ENCODE data around the gene NUAK2.
"Not testable (repeated sequence)": the region's sequence is repeated elsewhere in the genome, so short reads cannot be mapped to it uniquely, and the experiment has no call there.

Gene NUAK2

GRCh38 chr1:205321162-205321958 lies at the start of gene NUAK2:
TSS of gene NUAK2 (minus strand) at chr1:205321745. CDS start at chr1:205321628, 117 bp downstream.
- DNase-seq: peak; percentile 88 to 90

DNA sequence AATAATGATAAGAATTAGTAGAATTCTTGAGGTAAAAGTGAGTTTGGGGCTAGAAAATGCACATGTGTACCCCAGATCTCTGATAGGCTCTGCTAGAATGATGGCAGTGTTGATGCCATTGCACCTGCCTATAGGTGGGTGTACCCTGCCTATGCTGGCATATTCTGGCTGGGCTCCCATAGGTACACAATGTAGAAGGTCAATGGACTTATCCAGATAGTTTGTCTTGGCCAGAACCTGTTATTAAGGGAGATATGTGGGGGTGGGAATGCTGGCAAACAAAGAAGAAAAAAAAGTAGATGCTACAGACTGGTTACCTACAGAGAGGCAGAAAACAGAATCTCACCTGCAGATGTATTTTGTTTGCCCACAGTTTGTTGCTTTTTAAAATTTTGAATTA lies 49.2 kb upstream of the NUAK2 start:
- DNase-seq: no peak

DNA sequence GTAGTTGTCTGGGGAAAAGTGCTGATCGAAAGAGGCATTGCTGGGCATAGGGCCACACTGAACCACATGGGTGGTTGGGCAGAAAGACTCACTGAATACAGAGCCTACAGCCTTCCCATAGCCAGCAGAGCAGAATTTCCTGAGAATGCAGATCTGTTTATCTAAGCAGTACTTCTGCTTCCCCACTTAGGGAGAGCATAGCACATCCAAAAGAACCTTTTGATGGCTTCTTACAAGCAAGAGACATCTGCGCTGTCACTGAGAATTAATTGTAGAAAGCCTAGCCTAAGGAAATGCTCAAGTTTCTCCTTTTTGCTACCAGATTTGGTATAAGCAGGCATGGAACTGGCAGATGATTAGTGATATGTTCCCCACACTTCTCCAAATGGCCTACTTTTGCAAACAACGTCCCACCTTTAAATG lies 48.2 kb upstream of the NUAK2 start:
- DNase-seq: no peak

DNA sequence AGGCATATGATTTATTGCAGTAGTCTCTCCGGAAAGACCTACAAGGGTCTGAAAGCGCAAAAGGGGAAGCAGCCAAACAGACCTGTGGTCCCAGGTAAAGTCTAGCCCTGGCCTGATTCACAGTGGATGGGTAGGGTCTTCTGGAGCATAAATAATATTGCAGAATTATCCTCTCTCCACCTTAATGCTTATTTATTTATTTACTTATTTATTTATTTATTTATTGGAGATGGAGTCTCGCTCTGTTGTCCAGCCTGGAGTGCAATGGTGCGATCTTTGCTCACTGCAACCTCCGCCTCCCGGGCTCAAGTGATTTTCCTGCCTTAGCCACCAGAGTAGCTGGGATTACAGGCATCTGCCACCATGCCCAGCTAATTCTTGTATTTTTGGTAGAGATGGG lies 46.9 kb upstream of the NUAK2 start:
- no peak for DNase-seq

GRCh38 chr1:205365945-205366463 lies 44.5 kb upstream of the NUAK2 start:
- DNase-seq: no peak

- not testable (repeated sequence) for DNase-seq
These were observed 43.5 kb upstream of the NUAK2 start for GRCh38 chr1:205365086-205365485.

GRCh38 chr1:205360891-205361290 lies 39.3 kb upstream of the NUAK2 start:
- no peak for DNase-seq

DNA sequence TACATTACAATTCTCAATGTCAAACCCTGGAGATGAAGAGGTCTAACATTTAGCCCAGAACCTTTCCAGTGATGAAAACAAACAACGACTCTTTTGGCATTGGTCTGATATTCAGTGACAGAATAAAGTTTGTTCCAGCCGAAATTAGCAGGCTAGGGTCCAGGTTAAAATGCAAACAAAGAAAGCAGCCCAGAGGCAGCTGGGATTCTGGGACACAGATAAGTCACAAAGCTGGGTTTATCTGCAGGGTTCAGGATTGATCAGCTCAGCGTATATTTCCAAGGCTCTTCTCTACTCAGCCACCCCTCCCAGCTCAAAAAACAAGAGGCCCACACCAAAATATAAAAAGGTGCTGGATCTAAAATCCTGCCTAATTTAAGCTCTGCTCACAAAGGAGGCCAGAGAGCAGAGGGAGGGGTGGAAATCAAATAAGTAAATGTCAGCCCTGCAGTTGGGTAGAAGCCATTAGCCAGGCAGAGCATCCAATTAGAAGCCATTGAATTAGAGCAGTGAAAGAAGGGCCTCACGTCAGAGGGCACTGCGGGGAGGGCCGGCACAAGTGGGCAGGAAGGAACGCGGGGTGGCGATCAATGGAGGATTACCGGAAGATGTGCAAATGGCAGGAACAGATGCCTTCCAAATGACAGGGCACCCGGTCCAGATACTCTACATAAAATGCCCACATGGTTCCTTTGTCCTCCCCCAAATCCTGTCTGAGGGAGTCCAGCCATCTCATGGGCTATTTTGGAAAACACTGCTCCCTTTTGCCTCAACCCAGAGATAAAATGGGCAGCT lies 38.4 kb upstream of the NUAK2 start:
- no peak for DNase-seq

DNA sequence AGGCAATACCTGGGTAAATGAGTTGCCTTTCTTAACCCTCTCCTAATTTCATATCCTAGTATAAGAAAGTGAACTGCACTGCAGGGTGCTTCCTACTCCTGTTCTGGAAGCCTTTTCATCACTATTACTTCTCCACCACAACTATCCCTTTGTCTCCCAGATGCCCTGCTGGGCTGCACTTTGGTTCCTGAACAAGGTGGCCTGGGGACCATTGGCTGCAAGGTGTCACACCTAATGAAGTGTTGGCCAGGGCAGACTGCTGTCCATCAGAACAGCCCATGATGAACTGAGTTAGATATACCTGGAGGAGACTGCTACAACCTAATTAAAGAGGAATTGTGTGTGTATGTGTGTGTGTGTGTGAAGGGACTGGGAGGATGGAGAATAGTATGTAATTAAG lies 37.0 kb upstream of the NUAK2 start:
- DNase-seq: no peak

DNA sequence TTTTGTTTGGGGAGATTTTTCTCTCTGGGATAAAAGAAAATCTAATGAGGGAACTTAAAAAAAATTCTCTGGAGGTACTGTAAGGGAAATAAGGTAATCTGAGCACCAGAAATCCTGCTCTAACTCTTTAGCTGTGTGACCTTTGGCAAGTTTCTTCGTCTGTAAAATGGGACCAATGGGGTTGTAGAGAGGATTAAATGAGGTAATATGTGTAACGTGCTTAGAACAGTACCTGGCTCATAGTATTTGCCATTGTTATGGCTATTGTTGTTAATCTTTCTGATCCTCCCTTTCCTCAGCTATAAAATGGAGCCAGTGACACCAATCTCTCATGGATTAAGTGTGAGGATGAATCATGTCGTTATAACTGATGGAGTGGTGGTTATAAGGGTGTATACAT lies 36.0 kb upstream of the NUAK2 start:
- DNase-seq: no peak

DNA sequence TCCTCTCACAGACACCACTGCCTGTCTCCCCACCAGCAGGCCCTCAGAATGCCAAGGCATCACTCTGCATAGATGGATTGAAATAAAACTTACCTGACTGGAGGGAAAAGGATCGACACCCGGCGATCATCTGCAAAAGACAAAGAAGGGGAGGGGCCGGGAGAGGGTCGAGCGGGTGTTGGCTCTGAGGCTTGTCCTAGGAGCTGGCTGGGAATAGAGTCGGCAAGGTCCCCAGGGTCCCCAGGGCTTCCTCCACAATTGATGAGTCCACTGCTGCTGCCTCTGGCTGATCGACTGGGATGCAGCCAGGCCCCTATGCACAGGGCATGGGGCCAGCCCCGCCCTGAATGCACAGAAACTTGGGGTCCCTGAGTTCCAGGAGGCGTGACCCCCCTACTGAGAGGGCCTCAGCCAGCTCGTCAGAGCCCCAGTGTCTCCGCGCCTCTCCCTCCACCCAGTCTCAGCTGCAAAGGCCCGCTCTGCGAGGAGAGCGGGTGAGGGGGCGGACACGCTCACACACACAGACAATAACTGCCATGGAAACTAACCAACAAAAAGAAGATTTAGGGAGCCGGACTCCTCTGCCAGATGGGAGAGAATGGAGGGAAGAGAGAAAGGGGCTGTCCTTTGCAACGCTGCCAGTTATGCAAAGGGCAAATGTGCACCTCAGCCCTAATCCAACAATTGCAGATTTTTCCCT lies 35.0 kb upstream of the NUAK2 start, which contains the start of gene KLHDC8A:
TSS of gene KLHDC8A (minus strand) at position 483 of the 700 bp plus-strand sequence. CDS start 13,318 bp downstream, outside the sequence.
- DNase-seq: no peak

GRCh38 chr1:205355075-205355453 lies 33.5 kb upstream of the NUAK2 start:
- no peak for DNase-seq

GRCh38 chr1:205354259-205355074 lies 32.9 kb upstream of the NUAK2 start:
- peak; percentile 59 to 72 for DNase-seq

GRCh38 chr1:205353612-205354011 lies 32.1 kb upstream of the NUAK2 start:
- DNase-seq: no peak

DNA sequence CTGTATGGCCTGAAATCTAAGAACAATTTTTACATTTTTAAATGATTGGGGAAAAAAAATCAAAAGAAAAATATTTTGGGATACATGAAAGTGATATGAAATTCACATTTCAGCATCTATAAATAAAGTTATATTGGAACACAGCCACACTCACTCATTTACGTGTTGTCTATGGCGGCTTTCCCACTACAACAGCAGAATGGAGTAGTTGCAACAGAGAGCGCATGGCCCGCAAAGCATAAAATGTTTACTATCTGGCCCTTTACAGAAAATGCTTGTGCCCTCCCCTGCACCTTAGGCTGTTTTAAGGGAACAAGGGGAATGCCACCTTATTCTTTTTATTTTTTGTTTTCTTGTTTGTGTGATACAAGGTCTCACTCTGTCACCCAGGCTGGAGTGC lies 31.6 kb upstream of the NUAK2 start:
- DNase-seq: no peak

DNA sequence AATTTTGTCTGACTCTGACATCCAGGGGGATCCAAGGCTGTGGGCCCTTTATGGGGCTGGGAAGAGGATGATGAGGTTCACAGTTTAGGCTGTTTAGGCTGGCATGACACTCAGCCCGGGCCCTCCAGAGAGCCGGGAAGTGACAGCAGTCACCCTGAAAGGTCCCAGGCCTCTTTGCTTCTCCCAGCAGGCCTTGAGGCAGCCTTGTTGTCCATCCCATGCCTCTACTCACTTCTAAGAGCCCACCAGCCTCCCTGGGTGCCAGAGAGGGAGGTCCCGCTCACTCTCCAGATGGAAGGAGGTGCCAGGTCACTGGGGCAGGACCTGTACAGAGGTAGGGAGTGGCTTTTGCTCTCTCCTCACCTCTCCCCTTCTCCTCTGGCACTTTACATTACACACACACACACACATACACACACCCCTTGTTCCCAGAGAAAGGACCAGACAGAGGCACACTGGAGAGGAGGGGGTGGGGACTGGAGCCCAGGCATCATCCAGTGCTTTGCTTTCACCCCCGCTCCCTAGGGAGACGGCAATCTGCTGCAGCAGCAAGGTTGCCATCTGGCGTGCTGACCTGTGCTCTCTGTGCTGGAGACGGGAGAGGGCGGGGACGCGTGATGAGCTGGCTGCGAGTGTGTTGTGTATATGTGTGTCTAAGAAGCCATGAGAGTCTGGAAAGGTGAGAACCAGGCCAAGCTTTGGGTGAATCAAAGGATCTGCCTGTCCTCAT lies 30.6 kb upstream of the NUAK2 start:
- DNase-seq: no peak

GRCh38 chr1:205350691-205351141 lies 29.2 kb upstream of the NUAK2 start:
- no peak for DNase-seq

- no peak for DNase-seq
These were observed 28.6 kb upstream of the NUAK2 start for GRCh38 chr1:205350124-205350523.

DNA sequence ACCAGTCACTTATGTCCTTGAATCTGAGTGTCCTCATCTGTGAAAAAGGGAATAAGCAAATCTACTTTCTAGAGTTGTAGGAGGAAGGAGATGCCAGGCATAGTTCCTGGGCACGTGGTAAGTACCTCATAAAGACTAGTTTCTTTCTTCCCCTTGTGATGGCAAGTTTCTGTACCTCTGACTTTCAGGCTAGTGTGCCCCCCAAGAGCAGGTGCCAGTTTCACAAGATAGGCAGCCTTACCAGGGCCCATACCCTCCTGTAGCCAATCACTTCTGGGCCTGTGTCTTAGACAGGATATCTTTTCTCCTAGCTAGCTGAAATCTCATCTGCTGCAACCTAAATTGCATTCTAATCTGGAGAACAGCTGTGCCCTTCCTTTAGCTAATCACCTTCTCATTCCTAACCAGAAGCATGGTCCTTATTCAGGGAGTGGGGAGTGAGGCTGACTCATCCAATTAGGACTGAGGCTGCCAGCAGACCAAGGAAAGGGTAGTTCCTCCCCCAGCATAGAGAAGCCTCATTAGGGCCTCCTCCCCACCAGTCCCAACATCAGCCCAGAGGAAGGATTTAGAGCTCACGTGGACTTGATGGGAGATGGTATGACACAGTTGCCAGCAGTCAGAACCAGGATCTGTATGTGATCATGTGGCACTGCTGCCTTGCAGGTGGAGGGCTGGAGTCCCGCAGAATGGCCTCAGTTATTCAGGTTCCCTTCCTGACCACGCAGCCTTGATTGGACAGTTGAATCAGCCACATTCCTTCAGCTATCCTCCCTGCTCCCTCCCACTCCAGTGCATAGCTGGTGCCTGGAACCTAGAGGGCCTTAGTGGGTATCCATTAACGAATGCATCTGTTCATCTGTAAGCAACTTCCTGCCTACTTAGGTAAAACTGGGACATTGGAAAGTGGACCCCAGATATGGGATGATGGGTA lies 27.3 kb upstream of the NUAK2 start:
- no peak for DNase-seq

- DNase-seq: no peak
These were observed 25.5 kb upstream of the NUAK2 start for GRCh38 chr1:205346956-205347574.
